SW 1271 (cell line): ENCODE measurements around the gene PRR20A.
"Not testable (repeated sequence)": the region's sequence is repeated elsewhere in the genome, so short reads cannot be mapped to it uniquely, and the experiment has no call there.

Experiments
- DNase-seq, 2 experiments: peaks; one replicate each; lab custom pipeline; 2025; lab: John Stamatoyannopoulos, UW

The PRR20A gene

DNA sequence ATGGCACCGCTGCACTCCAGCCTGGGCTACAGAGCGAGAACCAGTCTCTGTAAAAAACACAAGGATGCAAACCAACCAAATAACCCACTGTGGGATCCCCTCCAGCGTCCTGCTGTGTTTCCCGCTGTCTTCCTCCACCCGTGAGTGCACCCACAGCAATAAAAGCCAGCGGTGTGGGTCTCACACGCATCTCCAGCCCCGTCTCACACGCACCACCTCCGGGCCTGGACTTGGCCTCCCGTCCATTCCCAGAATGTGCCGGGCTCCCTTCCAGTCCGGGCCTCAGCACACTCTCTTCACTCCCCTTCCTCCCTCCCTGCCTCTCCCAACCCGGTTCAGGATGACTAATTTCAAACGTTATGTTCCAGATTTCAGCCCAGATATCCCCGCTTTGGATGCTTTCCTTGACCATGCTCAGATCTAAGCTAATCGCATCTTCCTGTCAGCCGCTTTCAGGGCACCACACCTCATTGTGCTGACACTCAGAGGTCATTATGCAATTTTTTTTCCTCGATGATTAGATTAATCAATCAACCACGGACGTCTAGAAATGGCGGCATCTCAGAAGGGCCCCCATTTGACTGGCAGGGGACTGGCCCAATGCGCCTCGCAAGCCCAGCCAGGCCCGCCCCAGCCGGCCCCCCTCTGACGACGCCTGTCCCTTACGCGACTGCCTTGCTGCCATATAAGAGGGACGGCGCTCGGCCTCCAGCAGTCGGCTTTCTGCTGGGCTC, at the start of gene PRR20A:
TSS of gene PRR20A (plus strand) at position 684 of the 734 bp plus-strand sequence. CDS start 387 bp downstream, outside the sequence.
- DNase-seq: not testable (repeated sequence)

- no peak for DNase-seq
Measured at GRCh38 chr13:57114945-57115344, 25.8 kb upstream of the PRR20A start.

DNA sequence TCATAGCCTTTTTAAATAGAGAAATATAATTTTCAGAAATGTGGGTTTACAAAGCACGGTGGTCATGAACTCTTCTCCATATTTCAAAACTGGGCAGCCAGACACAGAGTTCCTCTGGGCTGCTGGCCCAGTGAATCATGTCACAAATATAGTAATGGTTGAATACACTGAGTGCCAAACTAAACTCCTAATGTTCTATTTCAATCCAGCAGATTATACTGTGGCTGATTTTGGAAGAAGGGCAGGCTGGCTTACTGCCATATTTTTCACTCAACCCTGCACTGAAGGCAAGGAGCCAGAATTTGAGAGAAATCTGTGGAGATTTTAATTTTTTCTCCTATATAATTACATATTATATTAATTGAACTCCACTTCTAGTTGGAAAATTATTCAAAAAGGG, 17.0 kb upstream of the PRR20A start:
- no peak for DNase-seq

DNA sequence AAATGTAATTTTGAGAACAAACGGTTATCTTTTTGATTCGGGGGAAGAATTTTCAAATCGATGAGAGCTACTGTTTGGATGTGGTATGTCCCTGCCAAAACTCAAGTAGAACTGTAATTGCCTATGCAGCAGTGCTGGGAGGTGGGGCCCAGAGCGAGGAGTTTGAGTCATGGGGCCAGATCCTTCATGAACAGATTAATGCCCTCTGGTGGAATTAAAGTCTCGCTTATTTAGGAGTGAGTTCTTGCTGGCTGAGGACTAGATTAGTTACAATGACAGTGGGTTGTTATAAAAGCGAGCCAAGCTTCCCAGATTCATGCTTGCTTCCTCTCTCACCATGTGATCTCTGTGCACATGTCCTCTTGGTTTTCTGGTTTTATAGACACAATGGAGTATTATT, 11.8 kb upstream of the PRR20A start:
- no peak for DNase-seq

- DNase-seq: no peak
Measured at GRCh38 chr13:57136093-57136492, 4.6 kb upstream of the PRR20A start.

DNA sequence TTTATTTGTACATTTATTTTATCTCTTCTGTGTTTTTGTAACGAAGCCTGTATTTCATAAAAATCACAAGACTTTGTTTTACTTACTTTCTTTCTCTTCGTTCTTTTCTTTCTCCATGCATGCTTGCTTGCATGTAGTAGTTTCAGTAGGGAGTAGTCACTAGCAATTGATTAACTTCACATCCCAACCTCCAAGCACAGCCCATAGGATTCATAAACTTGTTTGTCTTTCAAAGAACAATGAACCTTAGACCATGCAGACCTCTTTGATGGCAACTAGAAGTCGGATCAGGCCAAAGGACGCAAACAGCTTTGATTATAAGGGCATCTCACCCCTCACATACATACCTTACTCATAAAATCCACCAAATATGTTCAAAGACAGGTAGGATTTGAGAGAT, 3.1 kb upstream of the PRR20A start:
- DNase-seq: no peak

DNA sequence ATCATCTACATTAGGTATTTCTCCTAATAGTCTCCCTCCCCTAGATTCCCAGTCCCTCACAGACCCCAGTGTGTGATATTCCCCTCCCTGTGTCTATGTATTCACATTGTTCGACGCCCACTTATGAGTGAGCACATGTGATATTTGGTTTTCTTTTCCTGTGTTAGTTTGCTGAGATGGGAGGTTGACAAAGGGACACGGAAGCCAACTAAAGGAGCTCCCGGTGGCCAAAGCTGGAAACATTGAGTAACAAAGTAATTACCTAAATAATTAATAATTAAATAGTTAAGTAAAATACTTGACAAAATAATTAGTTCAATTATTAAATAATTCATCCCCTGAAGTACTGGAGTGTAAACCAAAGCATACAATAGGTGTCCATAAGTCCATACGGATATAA, 1.7 kb upstream of the PRR20A start:
- DNase-seq: no peak

GRCh38 chr13:57139781-57140180, 937 bp upstream of the PRR20A start:
- not testable (repeated sequence) for DNase-seq

DNA sequence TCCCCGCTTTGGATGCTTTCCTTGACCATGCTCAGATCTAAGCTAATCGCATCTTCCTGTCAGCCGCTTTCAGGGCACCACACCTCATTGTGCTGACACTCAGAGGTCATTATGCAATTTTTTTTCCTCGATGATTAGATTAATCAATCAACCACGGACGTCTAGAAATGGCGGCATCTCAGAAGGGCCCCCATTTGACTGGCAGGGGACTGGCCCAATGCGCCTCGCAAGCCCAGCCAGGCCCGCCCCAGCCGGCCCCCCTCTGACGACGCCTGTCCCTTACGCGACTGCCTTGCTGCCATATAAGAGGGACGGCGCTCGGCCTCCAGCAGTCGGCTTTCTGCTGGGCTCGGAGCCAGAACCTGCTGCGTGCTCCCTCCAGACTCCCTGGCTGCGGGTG, 6.5 kb downstream of the PRR20A start, which contains the start of gene PRR20B:
TSS of gene PRR20B (plus strand) at position 301 of the 400 bp plus-strand sequence. CDS start 387 bp downstream, outside the sequence.
- DNase-seq: not testable (repeated sequence)

- not testable (repeated sequence) for DNase-seq
Measured at GRCh38 chr13:57148106-57148505, 7.4 kb downstream of the PRR20A start.

DNA sequence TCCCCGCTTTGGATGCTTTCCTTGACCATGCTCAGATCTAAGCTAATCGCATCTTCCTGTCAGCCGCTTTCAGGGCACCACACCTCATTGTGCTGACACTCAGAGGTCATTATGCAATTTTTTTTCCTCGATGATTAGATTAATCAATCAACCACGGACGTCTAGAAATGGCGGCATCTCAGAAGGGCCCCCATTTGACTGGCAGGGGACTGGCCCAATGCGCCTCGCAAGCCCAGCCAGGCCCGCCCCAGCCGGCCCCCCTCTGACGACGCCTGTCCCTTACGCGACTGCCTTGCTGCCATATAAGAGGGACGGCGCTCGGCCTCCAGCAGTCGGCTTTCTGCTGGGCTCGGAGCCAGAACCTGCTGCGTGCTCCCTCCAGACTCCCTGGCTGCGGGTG, 13.0 kb downstream of the PRR20A start, which contains the start of gene PRR20C:
TSS of gene PRR20C (plus strand) at position 301 of the 400 bp plus-strand sequence. CDS start 387 bp downstream, outside the sequence.
- DNase-seq: not testable (repeated sequence)

- DNase-seq: not testable (repeated sequence)
Measured at GRCh38 chr13:57160332-57160731, 19.6 kb downstream of the PRR20A start, which contains the start of gene PRR20D. Gene PRR20D, plus strand, starts transcription at chr13:57160632. Its CDS starts 387 bp downstream, at chr13:57161019.

- not testable (repeated sequence) for DNase-seq
Measured at GRCh38 chr13:57166897-57167296, 26.2 kb downstream of the PRR20A start, which contains the start of gene PRR20E. Gene PRR20E, plus strand, starts transcription at chr13:57167197. Its CDS starts 387 bp downstream, at chr13:57167584.

DNA sequence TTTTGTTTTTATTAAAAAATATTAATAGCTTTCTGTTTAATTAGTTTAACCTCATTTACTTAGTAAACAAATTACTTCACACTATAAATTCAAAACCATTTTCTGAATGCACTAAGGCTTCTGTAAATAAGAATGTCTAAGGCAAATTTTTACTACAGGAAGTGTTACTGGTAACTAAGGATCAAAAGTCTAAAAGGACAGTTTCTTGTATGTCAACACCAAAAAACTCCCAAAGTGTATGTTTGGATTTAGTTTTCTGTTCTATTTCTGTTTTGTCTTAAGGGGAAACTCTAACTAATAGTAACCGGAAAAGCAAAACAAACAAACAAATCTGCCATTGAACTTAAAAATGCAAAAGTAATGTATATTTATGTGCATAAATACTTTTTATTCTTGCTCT, 50.9 kb downstream of the PRR20A start:
- DNase-seq: no peak
